COR-L47 (cell line): ENCODE measurements around the gene SPRED2.

ENCODE experiments used
- DNase-seq: peaks from one replicate; lab custom pipeline; 2025; lab: John Stamatoyannopoulos, UW

Gene SPRED2

DNA sequence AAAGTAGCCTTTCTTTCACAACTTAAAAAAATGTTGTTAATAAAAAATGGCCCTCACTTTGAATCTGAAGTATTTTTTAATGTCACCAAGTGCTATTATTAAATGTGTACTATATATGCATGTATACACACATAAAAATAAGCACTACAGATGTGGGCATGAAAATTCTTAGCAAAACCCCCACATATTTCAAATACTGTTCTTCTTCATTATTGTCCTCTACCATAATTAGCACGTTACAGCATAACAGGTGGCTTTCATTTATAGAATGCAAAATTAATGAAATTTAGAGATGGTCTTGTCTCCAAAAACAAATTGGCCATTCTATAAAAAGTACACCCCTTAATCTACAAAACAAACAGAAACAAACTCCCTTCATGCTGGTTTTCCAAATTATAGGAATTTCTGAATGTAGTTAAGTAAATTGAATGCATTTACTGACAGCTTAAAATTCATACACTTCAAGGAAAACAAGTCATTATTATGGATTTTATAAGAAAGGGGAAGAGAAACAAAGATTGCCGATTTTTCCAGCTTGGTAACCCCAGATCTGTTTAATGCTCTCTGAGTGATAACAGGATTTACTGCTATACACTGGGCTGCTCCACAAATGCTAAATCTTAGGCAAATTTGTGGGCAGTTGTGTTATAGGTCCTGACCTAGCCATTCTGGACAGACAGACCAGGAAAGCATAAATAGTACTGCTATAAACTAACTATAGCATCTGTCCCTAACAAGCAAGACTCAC is 67.2 kb downstream of the SPRED2 start:
- DNase-seq: no peak

DNA sequence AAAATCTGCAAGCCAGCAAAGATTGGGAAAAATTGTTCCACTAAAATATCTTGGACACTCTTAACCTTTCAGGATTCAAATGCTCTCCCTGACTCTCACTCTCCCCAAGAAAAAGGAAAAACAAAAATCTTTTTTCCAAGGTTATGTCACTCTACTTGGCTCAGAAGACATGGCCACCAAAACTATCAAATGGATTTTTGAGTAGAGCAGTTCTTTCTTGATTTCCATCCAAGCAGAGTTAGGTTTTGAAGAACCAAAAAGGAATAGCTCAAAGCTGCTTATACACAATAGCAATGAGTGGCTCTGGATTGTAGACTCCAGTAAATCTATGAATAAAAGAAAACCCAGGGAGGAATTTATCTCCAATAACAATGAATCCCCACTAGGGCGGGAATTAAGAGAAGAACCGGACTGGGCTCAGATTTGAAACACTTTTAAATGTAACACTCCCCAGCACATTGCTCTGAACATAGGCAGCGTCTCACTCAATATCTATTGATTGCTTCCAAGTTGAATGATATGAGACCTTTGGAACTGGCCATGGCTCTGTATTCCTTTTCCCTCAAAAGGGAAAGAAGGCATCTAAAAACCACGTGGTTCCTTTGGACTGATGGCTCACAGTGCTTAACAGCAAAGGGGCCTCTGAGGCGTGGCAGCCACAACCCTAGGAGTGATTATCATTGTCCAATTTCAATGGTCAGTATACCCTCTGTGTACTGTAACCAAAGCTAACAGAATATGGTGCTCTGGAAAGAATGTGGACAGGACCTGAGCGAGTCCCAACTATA is 68.3 kb downstream of the SPRED2 start:
- DNase-seq: no peak

DNA sequence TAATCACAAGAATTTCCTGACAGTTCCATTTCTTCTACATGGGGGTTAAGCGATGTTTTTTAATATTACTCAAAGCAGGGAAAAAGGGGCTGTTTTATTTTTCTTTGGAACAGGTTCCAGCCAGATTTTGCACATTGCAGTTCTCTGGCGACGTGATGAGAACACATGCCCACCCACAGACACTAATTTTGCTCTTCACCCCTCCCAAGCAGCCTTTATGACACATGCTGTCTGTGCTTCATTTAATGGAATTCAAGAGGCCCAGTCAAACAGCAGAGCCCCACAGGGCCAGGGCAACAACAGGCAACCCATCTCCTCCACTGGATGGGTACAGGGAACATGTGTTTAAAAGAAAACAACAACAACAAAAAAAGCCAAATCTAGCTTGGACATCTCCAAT is 70.8 kb downstream of the SPRED2 start:
- DNase-seq: no peak

DNA sequence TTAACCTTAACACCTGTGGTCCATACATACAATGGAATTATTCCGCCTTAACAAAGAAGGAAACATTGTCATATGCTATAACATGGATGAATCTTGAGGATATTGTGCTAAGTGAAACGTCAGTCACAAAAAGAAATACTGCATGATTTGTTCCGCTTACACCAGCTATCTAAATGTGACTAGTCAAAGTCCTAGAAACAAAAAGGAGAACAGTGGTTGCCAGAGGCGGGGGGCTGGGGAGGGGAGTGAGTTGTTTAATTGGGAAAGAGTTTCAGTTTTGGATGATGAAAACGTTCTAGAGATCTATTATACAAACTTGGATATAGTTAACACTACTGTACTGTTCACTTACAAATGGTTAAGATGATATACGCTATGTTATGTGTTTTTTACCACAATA is 72.0 kb downstream of the SPRED2 start:
- no peak for DNase-seq

DNA sequence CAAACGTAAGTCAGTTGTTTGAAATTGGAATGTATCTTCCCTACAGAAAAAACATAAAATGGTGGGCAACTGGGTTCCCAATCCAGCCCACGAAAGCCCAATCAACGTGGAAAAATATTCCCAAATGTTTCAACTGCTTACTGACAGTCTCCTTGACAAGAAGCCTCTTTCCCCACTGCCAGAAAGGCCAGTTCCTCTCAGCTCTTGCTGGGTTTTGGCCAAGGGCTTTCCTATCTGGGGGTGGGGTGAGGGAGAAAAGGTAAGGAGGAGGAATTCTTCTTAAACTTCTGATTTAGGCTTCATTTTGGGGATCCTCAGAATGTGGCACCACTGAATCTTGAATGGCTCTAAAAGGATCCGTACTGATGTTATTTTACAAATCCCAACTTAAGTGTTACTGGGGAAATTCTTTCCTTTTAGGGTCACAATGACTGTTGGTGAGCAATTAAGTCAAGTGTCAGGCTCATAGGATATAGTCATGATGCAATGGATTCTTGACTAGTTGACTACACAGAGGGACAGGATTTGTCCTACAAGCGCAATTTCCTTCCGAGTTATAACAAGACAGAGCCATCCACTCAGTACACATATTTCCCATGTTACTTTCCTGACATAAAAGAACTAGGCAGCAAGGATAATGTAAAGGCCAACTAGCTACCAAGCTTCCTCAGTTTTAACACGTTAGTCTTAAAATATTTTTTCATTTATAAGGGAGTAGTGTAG is 73.6 kb downstream of the SPRED2 start:
- no peak for DNase-seq

DNA sequence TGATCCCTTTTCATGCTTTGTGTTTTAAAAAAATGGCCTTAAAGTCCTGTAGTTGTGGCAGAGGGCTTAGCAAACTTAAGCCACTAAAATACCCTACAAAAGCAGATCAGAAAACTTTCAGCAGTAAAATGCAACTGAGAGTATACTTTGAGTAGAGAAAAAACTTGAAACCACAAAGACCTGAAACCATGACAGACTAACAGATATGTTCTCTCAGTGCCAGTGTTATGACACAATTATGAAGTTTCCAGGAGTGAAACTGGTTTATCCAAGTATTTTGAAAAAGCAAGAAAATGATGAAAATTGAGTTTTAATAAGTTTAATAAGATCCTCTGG is 74.5 kb downstream of the SPRED2 start:
- DNase-seq: no peak

DNA sequence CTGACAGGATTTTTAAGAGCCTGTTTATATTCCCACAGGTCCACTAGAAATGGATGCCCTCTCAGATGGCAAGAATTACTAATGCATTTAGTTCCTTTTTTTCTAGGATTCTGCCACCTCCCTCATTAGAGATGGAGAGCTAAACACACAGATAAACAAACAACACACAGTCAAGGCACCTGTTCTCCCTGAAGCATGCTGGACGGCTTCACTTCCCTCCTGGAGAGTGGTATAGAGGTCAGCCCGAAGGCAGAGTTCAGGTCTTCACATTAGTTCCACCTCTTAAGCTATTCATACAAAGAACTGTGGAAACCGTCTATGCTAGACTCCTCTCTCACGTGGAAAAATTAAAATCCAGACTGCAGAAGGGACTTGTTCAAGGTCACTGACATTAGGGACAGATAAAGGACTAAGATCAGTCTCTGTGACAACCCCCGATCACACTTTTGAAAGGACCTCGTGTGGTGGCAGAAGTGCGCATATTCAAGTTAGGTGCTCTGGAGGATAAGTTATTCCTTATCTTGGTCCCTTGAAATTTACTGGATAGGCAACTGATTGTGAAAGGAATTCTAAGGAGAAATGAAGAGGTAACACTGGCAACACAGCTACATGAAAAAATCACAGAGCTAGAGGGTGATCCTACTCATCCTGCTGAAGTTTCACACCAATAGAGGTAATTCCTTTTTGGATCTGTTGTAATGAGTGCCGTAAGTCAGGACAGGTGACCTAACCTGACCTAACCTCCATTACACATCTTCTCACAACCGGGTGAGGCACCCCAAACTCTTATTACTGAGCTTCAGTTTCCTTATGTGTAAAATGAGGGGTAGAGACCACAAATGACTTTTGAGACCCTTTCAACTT is 75.1 kb downstream of the SPRED2 start:
- DNase-seq: no peak

DNA sequence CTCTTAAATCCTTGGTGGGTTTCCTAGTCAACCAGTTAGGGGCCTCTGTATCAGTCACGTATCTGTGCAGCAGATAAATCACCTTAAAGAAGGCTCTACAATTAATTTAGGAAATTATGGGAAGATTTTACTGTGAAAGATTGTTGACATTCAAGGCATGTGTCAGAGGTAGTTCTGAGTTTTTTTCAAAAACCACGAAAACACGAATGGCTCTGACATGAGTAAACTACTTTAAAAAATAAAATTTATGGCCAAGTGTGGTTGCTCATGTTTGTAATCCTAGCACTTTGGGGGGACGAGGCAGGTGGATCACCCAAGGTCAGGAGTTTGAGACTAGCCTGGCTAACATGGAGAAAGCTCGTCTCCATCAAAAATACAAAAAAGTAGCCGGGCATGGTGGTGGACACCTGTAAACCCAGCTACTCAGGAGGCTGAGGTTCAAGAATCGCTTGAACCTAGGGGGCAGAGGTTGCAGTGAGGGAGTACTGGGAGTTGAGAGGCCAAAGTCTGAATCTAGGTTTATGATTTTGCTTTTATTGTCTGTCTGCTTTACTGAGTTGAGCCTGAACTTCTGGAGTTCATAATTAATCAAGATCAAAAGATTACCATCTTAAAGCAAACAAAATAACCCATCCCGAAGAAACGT is 77.1 kb downstream of the SPRED2 start:
- DNase-seq: no peak

DNA sequence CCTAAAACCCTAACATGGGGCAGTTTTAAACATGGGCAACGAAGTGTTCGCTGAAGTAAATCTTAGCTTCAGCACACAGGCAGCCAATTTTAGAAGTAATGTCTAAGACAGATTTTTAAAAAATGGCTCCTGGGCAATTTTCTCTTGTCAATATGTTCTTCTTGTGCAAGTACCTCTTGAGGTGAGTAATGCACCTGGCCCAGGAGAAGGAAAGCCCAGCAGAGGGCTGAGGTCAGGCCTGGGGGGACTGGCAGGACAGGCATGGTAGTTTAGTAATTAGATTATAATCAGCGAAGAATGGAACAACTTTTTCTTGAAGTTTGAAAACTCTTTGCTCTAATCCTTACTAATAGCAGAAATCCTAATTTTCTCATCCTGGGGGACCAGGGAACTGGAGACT is 77.6 kb downstream of the SPRED2 start:
- DNase-seq: no peak

DNA sequence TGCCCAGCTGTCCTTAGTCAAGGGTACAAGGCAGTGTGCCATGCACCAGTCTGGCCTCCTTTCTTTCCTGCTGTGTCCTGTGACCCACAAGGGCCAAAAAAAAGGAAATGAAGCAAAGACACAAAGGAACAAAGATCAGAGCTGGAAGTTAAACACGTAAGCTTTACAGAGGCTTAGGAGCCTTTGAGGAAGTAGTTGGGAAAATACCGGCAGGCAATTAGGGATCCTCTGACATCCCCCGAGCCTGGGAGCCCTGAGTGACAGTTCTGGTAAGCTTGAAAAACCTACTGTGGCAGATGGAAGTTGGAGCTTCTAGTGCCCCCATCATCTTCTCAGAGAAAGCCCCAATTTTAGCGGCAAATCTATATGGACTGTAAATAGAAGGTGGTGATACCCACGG is 78.5 kb downstream of the SPRED2 start:
- DNase-seq: no peak

DNA sequence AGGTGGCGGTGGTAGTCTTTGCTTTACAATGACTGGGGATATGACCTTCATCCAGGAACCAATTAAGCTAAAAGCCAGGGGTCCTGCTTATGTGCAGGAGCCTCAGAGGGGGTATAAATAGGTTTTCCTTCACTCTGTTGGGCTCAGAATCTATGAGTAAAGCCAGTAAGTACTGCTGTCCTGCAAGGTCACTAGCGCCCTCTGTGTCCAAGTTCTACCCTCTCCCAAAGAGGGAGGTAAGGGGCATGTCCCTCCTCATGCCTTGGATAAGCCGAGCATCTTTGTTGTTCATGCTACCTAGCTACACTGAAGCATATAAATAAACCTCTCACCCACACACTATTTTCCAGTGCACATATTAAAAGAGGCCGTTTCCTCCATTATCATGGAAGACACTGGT is 79.4 kb downstream of the SPRED2 start:
- no peak for DNase-seq

DNA sequence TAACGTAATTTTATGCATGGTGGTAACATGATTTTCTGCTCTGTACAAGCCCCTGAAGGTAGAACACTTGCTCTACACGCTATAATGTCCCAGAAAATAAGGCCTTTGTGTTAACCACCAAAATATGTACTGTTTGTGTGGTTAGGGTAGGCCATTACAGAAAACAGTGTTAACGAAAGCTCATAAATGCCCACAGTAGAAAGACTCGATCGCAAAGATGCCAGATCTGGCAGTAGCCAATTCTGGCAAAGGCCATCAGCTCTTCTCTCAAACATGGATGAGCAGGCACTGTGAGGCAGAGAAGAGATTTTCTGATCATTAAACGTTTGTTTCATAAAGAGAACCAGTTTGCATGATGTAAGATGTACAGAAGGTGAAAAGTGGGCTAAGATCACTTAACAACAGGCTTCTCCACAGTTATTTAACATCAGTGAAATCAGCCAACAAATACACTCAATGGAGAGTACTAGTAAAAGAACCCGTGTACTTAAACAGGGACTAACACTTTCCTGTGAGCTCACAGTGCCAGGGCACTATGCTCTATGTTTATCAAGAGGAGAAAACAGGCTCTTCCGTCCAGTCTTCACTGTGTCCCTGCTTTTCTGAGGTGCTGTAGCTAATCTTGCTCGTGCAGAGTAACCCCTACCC is 80.3 kb downstream of the SPRED2 start:
- DNase-seq: no peak

DNA sequence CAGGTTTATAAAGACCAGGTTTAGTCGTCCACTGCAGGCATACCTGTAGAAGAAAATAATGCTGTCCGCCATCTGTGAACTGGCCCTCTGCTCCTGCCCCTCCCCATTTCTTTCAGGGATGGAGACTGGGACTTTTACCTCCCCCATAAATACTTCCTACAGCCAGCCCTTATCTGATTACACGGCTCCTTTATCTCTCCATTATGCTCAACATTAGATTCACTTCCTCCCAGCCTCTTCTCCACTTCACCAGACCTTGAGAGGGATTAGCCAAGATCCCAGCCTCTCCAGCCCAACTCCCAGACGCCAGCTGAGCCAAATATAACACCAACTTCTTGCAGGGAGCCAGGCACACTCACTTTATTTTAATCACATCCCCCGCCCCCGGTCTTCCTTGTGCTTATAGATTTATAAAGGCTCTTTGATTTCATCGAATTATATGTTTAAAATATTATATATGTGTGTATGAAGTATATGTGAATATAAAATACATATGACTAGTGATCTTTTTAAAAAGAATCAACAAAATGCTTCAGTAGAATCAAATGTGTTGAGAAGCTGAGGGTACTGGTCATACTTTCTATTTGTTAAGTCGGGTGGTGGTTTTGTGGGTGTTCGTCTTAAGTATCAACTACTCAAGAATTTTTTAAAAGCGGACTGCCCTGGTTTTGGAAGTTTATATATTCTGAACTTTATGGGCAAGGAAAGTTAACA is 81.0 kb downstream of the SPRED2 start:
- no peak for DNase-seq

DNA sequence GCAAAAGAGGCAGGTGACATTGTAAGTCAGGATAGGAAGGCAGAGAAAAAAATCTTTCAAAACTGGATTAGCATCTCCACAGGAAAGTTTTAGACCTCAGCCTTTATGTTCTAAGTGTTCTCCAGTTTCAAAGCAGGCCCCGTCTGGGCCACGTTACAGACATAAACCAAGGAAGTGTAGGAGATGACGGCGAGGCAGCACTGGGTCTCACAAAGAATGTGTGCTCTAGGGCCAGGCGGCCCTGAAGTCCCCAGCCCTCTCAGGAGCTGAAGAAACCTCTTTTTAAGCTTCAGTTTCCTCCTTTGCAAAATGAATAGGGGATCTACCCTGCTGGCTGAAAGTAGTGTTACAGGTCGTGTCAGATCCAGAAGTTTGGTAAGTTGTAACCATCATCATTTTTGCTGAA is 81.7 kb downstream of the SPRED2 start:
- no peak for DNase-seq

DNA sequence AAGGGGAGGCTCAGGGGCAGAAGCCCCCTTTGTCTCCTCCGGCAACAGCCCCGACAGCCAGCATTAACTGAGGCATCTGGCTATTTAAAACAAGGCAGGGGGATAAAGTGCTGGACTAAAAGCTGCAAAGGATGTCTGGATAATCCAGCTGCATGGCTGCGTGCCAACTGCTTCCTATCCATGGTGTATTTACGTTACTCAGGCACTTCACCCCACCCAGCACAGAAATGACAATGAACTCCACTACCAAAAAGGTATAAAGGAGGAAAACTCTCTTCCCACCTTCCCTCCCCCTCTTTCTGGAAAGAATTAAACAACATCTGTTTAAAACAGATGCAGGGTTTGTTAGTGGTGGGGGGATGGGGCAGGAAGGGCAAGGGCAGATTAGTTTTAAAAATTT is 82.5 kb downstream of the SPRED2 start:
- peak; percentile 73 for DNase-seq

DNA sequence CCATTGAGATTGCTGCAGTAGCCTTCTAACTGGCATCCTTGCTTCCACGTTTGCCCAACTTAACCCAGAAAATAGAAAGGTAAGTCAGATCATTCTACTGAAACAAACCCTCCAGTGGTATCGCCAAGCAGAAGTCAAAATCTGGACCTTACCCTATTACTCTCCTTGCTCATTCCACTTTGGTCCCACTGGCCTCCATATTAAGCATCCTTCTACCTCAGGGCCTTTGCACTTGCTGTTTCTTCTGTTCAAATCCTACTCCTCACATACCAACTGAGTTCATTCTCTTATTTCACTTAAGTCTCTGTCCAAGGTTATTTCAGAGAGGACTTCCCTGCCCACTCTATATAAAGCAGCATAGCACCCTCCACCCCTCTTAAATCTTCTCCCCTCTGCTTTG is 84.5 kb downstream of the SPRED2 start:
- no peak for DNase-seq

DNA sequence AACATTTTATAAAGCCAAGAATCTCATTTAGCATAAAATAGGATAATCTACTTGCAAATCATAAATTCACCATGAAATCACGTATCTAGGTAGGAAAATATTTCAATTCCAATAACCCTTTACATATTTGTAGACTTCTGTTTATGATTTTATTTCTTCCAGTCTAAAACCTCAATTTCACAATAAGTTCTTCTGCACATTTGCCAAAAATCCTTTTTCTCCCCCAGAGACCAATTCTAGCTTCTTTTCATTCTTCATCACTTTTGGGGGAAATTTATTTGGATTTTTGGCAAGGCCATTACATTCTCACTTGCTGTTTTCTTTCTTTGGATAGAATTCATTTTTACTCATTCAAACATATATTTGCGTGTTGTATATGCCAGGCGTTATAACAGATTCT is 86.8 kb downstream of the SPRED2 start:
- no peak for DNase-seq

DNA sequence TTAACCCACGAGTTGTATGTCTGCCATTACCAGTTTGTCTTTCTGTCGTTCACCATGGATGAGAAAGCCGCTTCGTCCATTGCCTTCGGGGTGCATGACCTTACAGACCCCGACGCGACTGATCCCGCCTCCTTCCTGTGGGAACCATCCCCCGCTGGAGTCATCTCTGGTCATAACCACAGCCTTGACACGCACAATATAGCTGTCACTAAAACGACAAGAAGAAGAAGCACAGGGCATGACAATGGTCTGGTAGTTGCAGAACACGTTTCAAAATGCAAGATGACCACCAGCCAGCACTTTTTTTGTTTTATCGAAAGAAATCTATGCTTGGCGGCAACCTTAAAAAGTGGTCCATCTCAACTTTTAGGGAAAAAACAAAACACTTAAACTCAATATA is 87.7 kb downstream of the SPRED2 start:
- no peak for DNase-seq

DNA sequence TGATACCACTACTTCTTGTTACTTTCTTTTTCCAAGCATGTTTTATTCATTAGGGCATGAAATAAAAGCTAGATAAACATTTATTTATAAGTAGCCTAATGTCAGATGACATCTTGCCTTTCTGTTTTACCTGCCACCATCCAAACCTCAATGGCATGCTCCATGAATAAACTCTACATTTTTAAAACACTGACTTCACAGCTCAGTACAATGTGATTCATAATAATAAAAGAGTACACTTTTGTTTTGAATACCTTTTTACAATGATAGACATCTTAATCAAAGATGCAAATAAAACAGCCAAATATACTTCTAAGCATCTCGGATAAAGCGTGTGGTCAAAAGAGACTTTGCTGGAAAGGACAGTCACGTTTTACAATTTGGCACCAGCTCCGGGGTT is 88.2 kb downstream of the SPRED2 start:
- no peak for DNase-seq

DNA sequence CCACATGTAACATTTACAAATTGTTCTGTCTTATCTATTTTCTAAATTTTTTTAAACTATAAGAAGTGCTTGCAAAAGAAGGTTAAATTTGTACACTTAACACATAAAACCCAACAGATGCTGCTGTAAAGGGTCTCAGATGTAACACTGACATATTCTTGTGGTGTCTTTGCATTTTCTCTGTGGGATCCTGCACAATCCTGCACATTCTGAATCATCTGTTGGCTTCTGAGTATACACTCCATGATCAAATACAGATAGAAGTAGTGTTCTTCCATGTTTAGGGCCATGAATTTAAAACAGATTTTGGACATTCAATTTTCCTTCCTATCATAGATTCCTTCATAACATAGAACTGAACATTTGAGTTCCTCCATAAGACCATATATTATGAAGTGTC is 89.0 kb downstream of the SPRED2 start:
- DNase-seq: no peak
